Measurements from ENCODE around the gene MAB21L1.

DNA sequence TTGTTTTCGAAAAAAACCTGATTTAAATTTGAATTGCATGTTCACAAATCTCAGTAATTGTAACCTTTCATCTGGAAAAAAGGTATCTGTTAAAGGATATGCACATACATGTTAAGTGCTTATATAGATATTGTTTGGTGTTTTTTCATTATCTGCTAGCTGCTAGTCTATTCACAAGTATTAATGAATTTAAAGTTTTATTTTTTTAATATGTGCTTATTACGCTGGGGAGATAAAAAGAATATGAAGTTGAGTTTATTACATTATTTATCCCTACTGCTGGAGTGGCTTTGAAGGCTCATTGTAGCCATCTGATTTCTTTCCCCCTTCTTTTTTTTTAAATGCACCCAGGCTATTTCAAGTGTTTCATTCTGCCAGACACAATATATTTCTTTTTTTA is 3.9 kb upstream of the MAB21L1 start:
- TF ChIP-seq, protein P1, sequence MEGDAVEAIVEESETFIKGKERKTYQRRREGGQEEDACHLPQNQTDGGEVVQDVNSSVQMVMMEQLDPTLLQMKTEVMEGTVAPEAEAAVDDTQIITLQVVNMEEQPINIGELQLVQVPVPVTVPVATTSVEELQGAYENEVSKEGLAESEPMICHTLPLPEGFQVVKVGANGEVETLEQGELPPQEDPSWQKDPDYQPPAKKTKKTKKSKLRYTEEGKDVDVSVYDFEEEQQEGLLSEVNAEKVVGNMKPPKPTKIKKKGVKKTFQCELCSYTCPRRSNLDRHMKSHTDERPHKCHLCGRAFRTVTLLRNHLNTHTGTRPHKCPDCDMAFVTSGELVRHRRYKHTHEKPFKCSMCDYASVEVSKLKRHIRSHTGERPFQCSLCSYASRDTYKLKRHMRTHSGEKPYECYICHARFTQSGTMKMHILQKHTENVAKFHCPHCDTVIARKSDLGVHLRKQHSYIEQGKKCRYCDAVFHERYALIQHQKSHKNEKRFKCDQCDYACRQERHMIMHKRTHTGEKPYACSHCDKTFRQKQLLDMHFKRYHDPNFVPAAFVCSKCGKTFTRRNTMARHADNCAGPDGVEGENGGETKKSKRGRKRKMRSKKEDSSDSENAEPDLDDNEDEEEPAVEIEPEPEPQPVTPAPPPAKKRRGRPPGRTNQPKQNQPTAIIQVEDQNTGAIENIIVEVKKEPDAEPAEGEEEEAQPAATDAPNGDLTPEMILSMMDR (IDR thresholded peaks at IDR 0.05; ENCODE audit: poor library complexity, severe bottlenecking) = no peak
- TF ChIP-seq EZH2 (IDR thresholded peaks at IDR 0.05; ENCODE audit: borderline replicate concordance, insufficient read depth, low read length, poor library complexity, severe bottlenecking) (no peak), RAD21 (conservative IDR thresholded peaks at IDR 0.05) (no peak), POLR2AphosphoS5 (IDR thresholded peaks at IDR 0.05) (no peak), EP300 (conservative IDR thresholded peaks at IDR 0.05; ENCODE audit: poor library complexity, severe bottlenecking) (no peak), MXI1 (conservative IDR thresholded peaks at IDR 0.05; ENCODE audit: poor library complexity, severe bottlenecking) (no peak), SMC3 (conservative IDR thresholded peaks at IDR 0.05; ENCODE audit: poor library complexity) (no peak), TAF1 (IDR thresholded peaks at IDR 0.05; ENCODE audit: low read depth) (no peak)
- TF ChIP-seq, protein P2, sequence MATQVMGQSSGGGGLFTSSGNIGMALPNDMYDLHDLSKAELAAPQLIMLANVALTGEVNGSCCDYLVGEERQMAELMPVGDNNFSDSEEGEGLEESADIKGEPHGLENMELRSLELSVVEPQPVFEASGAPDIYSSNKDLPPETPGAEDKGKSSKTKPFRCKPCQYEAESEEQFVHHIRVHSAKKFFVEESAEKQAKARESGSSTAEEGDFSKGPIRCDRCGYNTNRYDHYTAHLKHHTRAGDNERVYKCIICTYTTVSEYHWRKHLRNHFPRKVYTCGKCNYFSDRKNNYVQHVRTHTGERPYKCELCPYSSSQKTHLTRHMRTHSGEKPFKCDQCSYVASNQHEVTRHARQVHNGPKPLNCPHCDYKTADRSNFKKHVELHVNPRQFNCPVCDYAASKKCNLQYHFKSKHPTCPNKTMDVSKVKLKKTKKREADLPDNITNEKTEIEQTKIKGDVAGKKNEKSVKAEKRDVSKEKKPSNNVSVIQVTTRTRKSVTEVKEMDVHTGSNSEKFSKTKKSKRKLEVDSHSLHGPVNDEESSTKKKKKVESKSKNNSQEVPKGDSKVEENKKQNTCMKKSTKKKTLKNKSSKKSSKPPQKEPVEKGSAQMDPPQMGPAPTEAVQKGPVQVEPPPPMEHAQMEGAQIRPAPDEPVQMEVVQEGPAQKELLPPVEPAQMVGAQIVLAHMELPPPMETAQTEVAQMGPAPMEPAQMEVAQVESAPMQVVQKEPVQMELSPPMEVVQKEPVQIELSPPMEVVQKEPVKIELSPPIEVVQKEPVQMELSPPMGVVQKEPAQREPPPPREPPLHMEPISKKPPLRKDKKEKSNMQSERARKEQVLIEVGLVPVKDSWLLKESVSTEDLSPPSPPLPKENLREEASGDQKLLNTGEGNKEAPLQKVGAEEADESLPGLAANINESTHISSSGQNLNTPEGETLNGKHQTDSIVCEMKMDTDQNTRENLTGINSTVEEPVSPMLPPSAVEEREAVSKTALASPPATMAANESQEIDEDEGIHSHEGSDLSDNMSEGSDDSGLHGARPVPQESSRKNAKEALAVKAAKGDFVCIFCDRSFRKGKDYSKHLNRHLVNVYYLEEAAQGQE (IDR thresholded peaks at IDR 0.05; ENCODE audit: borderline replicate concordance) = no peak

Measured in neural cell (in vitro differentiated cells).